ENCODE results near the gene SLFN14. TPM values are rescaled to one million over a fixed set of nuclear protein-coding genes. Genes with fewer than 3 reads are reported as not detected.
A peak's percentile ranks its signal among the peaks of the same experiment; 100 is the strongest.
"Not testable (repeated sequence)": the region's sequence is repeated elsewhere in the genome, so short reads cannot be mapped to it uniquely, and the experiment has no call there.

Gene SLFN14
- total RNA-seq, 3 donors from 2014 or later (not counting 1 experiment from before 2014, with no cell fraction given), result 0.35 to 0.47 TPM; not detected in 1

DNA sequence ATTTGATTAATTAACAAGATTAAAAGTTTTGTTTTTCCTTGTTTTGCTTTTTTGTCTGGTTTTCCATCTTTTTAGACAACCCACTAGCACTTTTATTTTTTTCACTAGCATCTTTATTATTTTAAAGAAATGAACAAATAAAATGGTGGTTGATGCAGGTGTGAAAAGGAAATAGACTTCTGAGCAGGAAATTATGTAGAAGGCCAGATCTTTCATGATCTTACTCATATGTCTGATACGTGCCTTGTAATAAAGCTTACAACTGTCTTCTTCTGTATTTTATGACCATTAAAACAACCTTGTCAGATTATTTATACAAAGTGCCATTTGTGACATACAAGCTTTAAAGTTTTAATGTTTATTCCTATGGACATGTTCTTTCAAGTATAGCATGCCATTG, 29.5 kb downstream of the SLFN14 start:
- TF ChIP-seq, protein P1, sequence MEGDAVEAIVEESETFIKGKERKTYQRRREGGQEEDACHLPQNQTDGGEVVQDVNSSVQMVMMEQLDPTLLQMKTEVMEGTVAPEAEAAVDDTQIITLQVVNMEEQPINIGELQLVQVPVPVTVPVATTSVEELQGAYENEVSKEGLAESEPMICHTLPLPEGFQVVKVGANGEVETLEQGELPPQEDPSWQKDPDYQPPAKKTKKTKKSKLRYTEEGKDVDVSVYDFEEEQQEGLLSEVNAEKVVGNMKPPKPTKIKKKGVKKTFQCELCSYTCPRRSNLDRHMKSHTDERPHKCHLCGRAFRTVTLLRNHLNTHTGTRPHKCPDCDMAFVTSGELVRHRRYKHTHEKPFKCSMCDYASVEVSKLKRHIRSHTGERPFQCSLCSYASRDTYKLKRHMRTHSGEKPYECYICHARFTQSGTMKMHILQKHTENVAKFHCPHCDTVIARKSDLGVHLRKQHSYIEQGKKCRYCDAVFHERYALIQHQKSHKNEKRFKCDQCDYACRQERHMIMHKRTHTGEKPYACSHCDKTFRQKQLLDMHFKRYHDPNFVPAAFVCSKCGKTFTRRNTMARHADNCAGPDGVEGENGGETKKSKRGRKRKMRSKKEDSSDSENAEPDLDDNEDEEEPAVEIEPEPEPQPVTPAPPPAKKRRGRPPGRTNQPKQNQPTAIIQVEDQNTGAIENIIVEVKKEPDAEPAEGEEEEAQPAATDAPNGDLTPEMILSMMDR (IDR thresholded peaks at IDR 0.05), result no peak
- Mint-ChIP-seq H3K27me3 (ENCODE audit: low read depth in 2 of 2) (no peaks in the 10 kb centered on the region), H3K4me1 (peaks cover 58 to 77% of the 10 kb centered on the region in 2 donors), H3K27ac (peak overlapping the region; percentile 88 to 95), H3K9me3 (no peaks in the 10 kb centered on the region), H3K36me3 (no peaks in the 10 kb centered on the region), H3K4me3 (peak overlapping the region; percentile 88)
- intact Hi-C loops (cut with micrococcal nuclease), result loop anchor here (2.0 to 10.0 kb wide), 2 partner anchors 42 to 654 kb away; no protein-coding TSS in a partner anchor
- DNase-seq (peak in 1 of 2 donors; percentile 56), ATAC-seq (peak; percentile 31 to 76 (median 44))
- Histone ChIP-seq H3K27me3 (ENCODE audit: control insufficient read depth, insufficient read depth, low read length) (no peaks in the 10 kb centered on the region), H3K27ac (ENCODE audit: low read length) (peak overlapping the region; percentile 70), H3K4me1 (ENCODE audit: control insufficient read depth, insufficient read depth, low read length) (peaks cover 40% of the 10 kb centered on the region), H3K4me3 (ENCODE audit: low read length) (no peak overlapping the region), H3K36me3 (ENCODE audit: control insufficient read depth, insufficient read depth, low read length) (no peaks in the 10 kb centered on the region), H3K9me3 (ENCODE audit: control insufficient read depth, insufficient read depth, low read length) (no peaks in the 10 kb centered on the region)
- no CpG with 5 or more reads among the region's 1 CpG for WGBS (ENCODE audit: insufficient coverage)

DNA sequence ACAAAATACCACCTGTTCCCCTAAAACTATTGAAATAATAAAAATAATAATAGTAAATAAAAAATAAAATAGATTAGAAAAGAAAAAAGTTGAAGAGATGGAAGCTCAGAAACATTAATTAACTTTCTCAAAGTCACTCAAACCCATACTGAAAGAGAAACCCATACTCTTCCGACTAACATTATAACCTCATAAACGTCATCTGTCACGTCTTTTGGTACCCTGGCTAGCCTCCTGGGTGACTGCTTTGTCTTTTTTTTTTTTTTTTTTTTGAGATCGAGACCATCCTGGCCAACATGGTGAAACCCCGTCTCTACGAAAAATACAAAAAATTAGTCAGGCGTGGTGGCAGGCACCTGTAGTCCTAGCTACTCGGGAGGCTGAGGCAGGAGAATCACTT, 30.8 kb downstream of the SLFN14 start:
- peaks cover 70 to 82% of the 10 kb centered on the region in 2 donors for H3K4me1 Mint-ChIP-seq
- Histone ChIP-seq H3K4me1 (ENCODE audit: control insufficient read depth, insufficient read depth, low read length) (peaks cover 29% of the 10 kb centered on the region), H3K27me3 (ENCODE audit: control insufficient read depth, insufficient read depth, low read length) (no peaks in the 10 kb centered on the region), H3K9me3 (ENCODE audit: control insufficient read depth, insufficient read depth, low read length) (no peaks in the 10 kb centered on the region), H3K36me3 (ENCODE audit: control insufficient read depth, insufficient read depth, low read length) (no peaks in the 10 kb centered on the region), H3K4me3 (ENCODE audit: low read length) (no peak overlapping the region), H3K27ac (ENCODE audit: low read length) (peak overlapping the region; percentile 75)
- intact Hi-C loops (cut with micrococcal nuclease), result loop anchor here (2.0 to 10.0 kb wide), 3 partner anchors 41 to 655 kb away; partner anchors contain the start of gene AP2B1
- WGBS (ENCODE audit: insufficient coverage), result 67% methylated on average over 8 of the region's 8 CpGs
- TF ChIP-seq, protein P1 (IDR thresholded peaks at IDR 0.05), result no peak
- H3K4me3 Mint-ChIP-seq, result peak overlapping the region; percentile 88
- peak overlapping the region; percentile 88 to 95 for H3K27ac Mint-ChIP-seq
- ATAC-seq (peak; percentile 57 to 85 (median 79)), DNase-seq (peak in 1 of 2 donors; percentile 66)
- no peaks in the 10 kb centered on the region for H3K27me3 Mint-ChIP-seq (ENCODE audit: low read depth in 2 of 2)
- H3K36me3 Mint-ChIP-seq, result no peaks in the 10 kb centered on the region
- no peaks in the 10 kb centered on the region for H3K9me3 Mint-ChIP-seq

DNA sequence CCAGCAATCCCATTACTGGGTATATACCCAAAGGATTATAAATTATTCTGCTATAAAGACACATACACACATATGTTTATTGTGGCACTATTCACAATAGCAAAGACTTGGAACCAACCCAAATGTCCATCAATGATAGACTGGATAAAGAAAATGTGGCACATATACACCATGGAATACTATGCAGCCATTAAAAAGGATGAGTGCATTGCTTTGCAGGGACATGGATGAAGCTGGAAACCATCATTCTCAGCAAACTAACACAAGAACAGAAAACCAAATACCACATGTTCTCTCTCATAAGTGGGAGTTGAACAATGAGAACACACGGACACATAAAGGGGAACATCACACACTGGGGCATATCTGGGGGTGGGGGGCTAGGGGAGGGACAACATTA, 31.3 kb downstream of the SLFN14 start:
- not testable (repeated sequence) for H3K9me3 Mint-ChIP-seq; H3K36me3 Mint-ChIP-seq; H3K9me3 ChIP-seq (ENCODE audit: control insufficient read depth, insufficient read depth, low read length); DNase-seq; ATAC-seq; H3K36me3 ChIP-seq (ENCODE audit: control insufficient read depth, insufficient read depth, low read length); H3K27me3 Mint-ChIP-seq (ENCODE audit: low read depth in 2 of 2); H3K27me3 ChIP-seq (ENCODE audit: control insufficient read depth, insufficient read depth, low read length); H3K4me3 ChIP-seq (ENCODE audit: low read length)
- WGBS (ENCODE audit: insufficient coverage), result no CpG with 5 or more reads among the region's 1 CpG
- H3K27ac Mint-ChIP-seq, result peak overlapping the region; percentile 88 to 95
- Histone ChIP-seq H3K27ac (ENCODE audit: low read length) (peak overlapping the region; percentile 61), H3K4me1 (ENCODE audit: control insufficient read depth, insufficient read depth, low read length) (peaks cover 31% of the 10 kb centered on the region)
- H3K4me1 Mint-ChIP-seq, result peaks cover 70 to 82% of the 10 kb centered on the region in 2 donors
- intact Hi-C loops (cut with micrococcal nuclease), result loop anchor here (10.0 kb wide), 1 partner anchor 55 kb away; the partner anchor contains the start of gene AP2B1
- H3K4me3 Mint-ChIP-seq, result peak overlapping the region; percentile 26

DNA sequence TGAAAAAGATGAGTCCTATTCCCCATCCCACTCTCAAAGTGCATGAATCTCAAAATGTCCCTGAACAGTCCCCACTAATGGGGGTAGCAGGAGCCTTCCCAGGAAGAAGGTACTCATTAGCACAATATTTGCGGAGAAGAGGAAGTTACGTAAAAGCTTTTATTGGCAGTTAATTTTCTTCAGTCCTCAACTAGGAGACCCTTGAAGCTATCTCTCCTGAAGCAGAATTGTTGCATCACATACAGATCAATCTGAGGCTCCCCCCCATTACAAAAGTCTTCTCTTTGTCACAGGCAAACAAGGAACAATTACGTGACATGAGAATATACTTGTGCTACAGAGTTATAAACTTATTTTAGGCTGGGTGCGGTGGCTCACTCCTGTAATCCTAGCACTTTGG, 37.3 kb downstream of the SLFN14 start:
- 79% methylated on average over 4 of the region's 4 CpGs for WGBS (ENCODE audit: insufficient coverage)
- Mint-ChIP-seq H3K27me3 (ENCODE audit: low read depth in 2 of 2) (no peaks in the 10 kb centered on the region), H3K9me3 (no peaks in the 10 kb centered on the region), H3K4me1 (peaks cover 97 to 99% of the 10 kb centered on the region in 2 donors), H3K4me3 (peak overlapping the region; percentile 60), H3K27ac (peak overlapping the region; percentile 88 to 95), H3K36me3 (no peaks in the 10 kb centered on the region)
- intact Hi-C loops (cut with micrococcal nuclease), result loop anchor here (10.0 kb wide), 1 partner anchor 62 kb away; the partner anchor contains the start of gene AP2B1
- Histone ChIP-seq H3K36me3 (ENCODE audit: control insufficient read depth, insufficient read depth, low read length) (peaks cover 17% of the 10 kb centered on the region), H3K9me3 (ENCODE audit: control insufficient read depth, insufficient read depth, low read length) (no peaks in the 10 kb centered on the region), H3K4me1 (ENCODE audit: control insufficient read depth, insufficient read depth, low read length) (peaks cover 51% of the 10 kb centered on the region), H3K27ac (ENCODE audit: low read length) (peak overlapping the region; percentile 50), H3K4me3 (ENCODE audit: low read length) (no peak overlapping the region), H3K27me3 (ENCODE audit: control insufficient read depth, insufficient read depth, low read length) (no peaks in the 10 kb centered on the region)
- ATAC-seq (no peak), DNase-seq (no peak)
- TF ChIP-seq, protein P1 (IDR thresholded peaks at IDR 0.05), result no peak

DNA sequence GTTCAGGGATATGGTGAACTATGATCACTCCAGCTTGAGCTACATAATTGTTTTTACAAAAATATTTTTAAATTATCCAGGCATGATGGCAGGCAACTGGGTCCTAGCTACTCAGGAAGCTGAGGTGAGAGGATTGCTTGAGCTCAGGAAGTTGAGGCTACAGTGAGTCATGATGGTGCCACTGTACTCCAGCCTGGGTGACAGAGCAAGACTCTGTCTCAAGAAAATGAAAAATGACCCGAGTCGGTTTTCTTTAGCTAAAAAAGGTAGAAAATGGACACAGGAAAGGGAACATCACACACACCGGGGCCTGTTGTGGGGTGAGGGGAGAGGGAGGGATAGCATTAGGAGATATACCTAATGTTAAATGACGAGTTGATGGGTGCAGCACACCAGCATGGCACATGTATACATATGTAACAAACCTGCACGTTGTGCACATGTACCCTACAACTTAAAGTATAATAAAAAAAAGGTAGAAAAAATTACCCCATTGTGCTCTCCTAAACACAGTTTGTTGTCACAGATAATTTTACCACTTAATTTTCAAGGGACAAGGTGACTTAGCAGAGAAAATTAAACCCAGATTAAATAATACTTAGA, 38.9 kb downstream of the SLFN14 start:
- ATAC-seq (peak; percentile 89 to 96 (median 92)), DNase-seq (peak in 1 of 2 donors; percentile 78)
- H3K27me3 Mint-ChIP-seq (ENCODE audit: low read depth in 2 of 2); H3K9me3 ChIP-seq (ENCODE audit: control insufficient read depth, insufficient read depth, low read length); H3K36me3 Mint-ChIP-seq; H3K27me3 ChIP-seq (ENCODE audit: control insufficient read depth, insufficient read depth, low read length); H3K9me3 Mint-ChIP-seq: not testable (repeated sequence)
- H3K4me1 Mint-ChIP-seq, result peaks cover 97 to 99% of the 10 kb centered on the region in 2 donors
- Histone ChIP-seq H3K27ac (ENCODE audit: low read length) (peak overlapping the region; percentile 74), H3K4me1 (ENCODE audit: control insufficient read depth, insufficient read depth, low read length) (peaks cover 54% of the 10 kb centered on the region), H3K36me3 (ENCODE audit: control insufficient read depth, insufficient read depth, low read length) (peaks cover 17% of the 10 kb centered on the region), H3K4me3 (ENCODE audit: low read length) (peak overlapping the region; percentile 11)
- peak overlapping the region; percentile 64 for H3K4me3 Mint-ChIP-seq
- intact Hi-C loops (cut with micrococcal nuclease), result loop anchor here (1.0 to 10.0 kb wide), 3 partner anchors 15 to 63 kb away; partner anchors contain the start of genes AP2B1 and SLFN12L
- 0% methylated on average over 4 of the region's 5 CpGs for WGBS (ENCODE audit: insufficient coverage)
- peak overlapping the region; percentile 88 to 95 for H3K27ac Mint-ChIP-seq
